Fibroblast of mammary gland (primary cell): ENCODE measurements around the gene VPS13C.

Experiments used
- DNase-seq: peaks from one replicate; pipeline ENCODE4 v3.0.0-alpha.2; 2010; ENCODE audit warnings: low read depth
- H3K4me3 ChIP-seq: 2 replicates; pipeline ENCODE4 v1.5.1; 2011; ENCODE audit warnings: low read depth, mild to moderate bottlenecking, low read length, moderate library complexity; ENCODE audit not compliant: control insufficient read depth
- TF ChIP-seq, protein P1 (sequence below): conservative IDR thresholded peaks from 2 replicates; pipeline ENCODE4 v1.5.1; 2011; ENCODE audit warnings: low read depth, low read length, inconsistent platforms; ENCODE audit not compliant: control insufficient read depth, insufficient read depth

Gene VPS13C

DNA sequence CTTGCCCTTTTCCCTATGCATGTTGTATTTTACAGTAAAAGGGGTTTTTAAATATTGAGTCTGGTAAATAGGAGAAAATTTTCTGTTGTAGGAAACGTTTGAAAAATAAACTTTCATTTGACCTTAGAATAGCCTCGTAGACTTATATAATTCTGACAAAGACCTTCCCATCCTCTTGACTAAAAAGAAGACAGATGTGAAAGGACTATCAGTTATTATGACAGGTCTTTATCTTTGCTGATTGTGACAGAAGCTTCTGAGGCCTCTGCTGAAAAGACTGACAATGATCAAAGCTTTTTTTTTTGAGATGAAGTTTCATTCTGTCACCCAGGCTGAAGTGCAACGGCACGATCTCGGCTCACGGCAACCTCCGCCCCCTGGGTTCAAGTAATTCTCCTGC, 30.7 kb upstream of the VPS13C start:
- TF ChIP-seq, protein P1, sequence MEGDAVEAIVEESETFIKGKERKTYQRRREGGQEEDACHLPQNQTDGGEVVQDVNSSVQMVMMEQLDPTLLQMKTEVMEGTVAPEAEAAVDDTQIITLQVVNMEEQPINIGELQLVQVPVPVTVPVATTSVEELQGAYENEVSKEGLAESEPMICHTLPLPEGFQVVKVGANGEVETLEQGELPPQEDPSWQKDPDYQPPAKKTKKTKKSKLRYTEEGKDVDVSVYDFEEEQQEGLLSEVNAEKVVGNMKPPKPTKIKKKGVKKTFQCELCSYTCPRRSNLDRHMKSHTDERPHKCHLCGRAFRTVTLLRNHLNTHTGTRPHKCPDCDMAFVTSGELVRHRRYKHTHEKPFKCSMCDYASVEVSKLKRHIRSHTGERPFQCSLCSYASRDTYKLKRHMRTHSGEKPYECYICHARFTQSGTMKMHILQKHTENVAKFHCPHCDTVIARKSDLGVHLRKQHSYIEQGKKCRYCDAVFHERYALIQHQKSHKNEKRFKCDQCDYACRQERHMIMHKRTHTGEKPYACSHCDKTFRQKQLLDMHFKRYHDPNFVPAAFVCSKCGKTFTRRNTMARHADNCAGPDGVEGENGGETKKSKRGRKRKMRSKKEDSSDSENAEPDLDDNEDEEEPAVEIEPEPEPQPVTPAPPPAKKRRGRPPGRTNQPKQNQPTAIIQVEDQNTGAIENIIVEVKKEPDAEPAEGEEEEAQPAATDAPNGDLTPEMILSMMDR = no peak
- no peak overlapping the region for H3K4me3 ChIP-seq
- no peak for DNase-seq

DNA sequence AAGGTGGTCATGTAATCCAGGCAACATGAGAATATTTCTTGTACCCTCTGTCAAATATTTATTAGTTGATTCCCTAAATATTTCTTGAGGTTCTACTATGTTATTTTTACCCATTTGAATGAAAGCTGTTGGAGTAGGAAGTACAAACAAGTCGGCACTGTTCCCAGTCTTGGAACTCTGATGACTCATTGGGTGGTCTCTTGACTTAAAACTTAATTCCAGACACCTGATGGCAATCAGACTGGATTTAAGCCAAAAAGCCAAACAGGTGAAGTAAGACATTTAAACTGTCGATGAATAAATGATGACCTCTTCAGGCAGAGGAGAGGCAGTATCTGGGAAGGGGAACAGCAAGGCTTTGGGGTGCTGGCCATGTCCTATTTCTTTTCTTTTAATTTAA, 29.4 kb upstream of the VPS13C start:
- H3K4me3 ChIP-seq = no peak overlapping the region
- TF ChIP-seq, protein P1 = no peak
- DNase-seq = no peak

DNA sequence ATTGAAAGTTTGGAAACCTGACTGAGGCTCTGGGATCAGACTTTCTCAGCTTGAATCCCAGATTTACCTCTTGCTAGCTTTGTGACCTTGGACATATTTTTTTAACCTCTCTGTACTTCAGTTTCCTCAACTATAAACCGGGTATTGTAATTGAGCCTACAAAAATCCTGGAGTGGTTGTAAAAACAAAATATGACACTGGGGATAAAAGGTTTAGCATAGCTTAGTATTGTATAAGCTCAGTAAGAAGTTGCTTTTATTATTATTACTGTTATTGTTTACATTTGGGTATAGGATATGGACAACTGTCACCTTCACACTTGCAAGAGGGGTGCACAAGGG, 28.1 kb upstream of the VPS13C start:
- H3K4me3 ChIP-seq = no peak overlapping the region
- no peak for DNase-seq
- TF ChIP-seq, protein P1 = no peak

DNA sequence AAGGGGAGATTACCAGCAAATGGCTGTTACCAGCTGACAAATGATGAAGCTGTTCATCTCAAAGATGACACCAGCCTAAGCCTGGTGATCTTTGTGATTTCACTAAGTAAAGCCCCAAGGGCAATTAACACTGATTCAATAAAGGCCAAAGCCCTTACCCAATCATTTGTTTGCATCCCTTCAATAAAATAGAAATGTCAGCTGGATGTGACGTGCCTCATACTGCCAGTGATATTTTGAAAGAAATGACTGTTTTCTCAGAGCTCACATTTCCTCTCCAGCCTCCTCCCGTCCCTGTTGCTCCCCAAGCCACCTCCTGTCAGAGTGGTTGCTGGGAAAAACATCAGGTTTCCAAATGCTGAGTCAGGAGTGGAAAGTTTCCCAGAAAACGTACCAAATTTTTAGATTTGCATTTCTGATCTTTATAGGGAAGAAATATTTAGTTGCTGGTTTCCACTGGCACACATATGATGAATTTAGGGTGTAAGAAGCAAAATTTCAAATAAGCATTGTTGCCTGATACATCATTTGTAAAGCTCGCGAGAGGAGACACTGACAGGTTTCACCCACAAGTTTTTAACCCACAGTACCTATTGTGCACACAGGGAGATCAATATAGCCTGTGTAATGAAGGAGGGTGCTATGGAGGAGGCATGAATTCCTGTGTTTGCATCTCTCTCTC, 27.6 kb upstream of the VPS13C start:
- TF ChIP-seq, protein P1 = no peak
- H3K4me3 ChIP-seq = no peak overlapping the region
- DNase-seq = peak; percentile 67

DNA sequence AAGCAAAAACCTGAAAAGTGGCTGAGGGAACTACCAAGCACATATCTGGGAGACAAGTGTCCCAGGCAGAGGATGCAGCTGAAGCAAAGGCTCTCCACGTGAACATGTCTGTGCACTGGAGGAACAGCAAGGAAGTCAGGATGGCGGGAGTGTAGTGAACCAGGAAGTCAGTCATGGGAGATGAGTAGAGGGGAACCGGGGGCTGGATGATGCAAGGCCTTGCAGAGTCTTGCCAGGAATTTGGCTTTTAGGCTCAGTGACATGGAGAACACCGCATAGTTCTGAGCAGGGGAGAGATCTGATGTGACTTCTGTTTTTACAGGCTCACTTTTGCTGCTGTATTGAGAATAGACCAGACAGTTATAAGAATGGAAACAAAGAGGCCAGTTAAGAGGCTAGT, 25.5 kb upstream of the VPS13C start:
- no peak overlapping the region for H3K4me3 ChIP-seq
- TF ChIP-seq, protein P1 = no peak
- peak; percentile 17 for DNase-seq

DNA sequence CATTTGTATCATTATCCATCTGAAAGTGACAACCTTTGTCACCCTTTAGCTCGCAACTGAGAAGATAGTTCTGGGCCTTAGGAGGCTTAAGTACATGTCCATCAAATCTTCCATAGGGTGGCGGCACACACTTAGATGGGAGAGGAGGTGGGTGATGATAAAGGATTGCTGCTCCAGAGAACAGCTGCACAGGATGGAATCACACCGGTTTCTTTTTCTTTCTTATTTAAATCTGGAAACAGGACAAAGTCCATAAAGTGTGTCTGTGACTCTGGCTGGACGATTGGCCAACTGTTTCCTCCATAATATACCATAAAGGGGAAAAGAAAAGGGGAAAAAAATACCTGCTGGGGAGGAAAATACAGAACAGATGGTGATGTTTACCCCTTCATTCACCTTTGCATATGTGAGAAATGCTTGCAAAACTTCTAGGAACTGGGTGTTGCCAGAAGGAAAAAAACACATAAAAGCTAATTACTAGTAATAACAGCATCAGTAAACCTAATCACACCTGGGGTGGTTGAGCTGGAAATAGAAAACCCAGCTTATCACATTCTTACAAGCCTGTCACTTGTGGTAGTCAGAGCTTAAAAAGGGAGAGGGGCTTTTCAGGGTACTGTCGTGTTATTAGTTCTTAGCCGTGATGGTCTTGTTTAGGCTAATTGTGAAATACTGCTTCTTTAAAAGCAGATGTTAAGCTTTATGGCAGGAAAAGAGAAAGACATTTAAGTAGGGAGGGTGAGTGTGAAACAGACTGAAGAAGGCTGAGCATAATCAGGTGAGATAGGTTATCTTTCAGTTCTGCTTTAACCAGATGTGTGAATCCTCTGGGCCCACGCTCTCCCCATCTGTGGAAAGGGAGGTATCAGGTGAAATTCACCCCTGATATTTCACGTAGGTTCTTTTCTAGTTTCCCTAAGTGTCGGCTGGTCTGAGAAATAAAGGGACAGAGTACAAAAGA, 23.2 kb upstream of the VPS13C start:
- no peak overlapping the region for H3K4me3 ChIP-seq
- TF ChIP-seq, protein P1 = no peak
- no peak for DNase-seq
